K562 (cell line): ENCODE results near the gene BMAL2.

Experiments
- AFF4 ChIP-seq: sonication (generic); formaldehyde crosslinking; IDR thresholded peaks from 2 replicates; pipeline ENCODE4 v1.8.0; 2023; ENCODE audit warnings: mild to moderate bottlenecking, missing genetic modification reagents
- GABPA ChIP-seq: fragments of 200-800 bp; sonication (Bioruptor generic); conservative IDR thresholded peaks from 2 replicates; pipeline ENCODE4 v1.6.1; 2016; ENCODE audit warnings: low read depth, missing genetic modification characterization, missing compliant biosample characterization
- ZNF274 ChIP-seq: IDR thresholded peaks from 2 replicates; pipeline ENCODE4 v1.6.1; 2011; ENCODE audit warnings: low read depth, mild to moderate bottlenecking, low read length, moderate library complexity, borderline replicate concordance

GRCh38 chr12:27309293-27309994 is 23.2 kb upstream of the BMAL2 start:
- TF ChIP-seq GABPA (tag) (no peak), AFF4 (CRISPR knock-in tag) (no peak), ZNF274 (no peak)
